ENCODE results near the gene GZMM.

Gene GZMM

DNA sequence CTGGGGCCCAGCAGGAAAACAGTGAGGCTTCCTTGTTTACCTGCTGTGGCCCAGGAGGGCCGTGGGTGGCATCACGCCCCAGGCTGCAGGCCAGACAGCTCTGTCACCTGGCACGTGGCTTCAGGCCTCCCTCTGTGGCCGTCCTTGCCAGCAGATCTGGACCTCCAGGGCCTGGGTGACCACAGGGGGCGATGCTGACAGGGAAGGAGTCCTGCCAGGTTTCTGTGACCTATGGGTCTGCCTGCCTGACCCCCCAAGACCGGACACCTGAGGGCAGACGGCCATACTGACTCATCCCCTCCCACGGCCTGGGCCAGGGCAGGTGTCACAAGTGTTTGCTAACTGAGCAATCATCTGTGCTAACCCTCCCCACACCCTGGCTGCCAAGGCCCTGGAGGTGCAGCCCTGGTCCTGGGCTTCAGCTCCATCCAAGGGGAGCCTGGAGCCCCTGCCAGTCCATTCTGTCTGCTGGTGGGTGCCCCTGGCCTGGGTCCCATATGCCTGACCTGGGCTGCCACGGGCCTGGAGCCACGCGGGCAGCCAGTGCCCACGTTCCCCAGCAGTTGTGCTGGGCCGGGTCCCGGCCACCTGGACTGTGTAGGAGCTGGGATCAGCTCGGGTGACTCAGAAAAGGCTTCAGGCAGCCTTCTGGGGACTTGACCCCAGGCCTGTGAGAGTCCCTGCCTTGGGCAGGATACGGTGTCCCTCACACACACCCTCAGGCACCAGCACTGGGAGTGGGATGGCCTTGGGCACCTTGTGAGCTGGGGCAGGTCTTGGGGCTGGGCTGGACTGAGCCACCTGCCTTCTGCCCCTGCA, 8.6 kb upstream of the GZMM start:
- no peak for DNase-seq

DNA sequence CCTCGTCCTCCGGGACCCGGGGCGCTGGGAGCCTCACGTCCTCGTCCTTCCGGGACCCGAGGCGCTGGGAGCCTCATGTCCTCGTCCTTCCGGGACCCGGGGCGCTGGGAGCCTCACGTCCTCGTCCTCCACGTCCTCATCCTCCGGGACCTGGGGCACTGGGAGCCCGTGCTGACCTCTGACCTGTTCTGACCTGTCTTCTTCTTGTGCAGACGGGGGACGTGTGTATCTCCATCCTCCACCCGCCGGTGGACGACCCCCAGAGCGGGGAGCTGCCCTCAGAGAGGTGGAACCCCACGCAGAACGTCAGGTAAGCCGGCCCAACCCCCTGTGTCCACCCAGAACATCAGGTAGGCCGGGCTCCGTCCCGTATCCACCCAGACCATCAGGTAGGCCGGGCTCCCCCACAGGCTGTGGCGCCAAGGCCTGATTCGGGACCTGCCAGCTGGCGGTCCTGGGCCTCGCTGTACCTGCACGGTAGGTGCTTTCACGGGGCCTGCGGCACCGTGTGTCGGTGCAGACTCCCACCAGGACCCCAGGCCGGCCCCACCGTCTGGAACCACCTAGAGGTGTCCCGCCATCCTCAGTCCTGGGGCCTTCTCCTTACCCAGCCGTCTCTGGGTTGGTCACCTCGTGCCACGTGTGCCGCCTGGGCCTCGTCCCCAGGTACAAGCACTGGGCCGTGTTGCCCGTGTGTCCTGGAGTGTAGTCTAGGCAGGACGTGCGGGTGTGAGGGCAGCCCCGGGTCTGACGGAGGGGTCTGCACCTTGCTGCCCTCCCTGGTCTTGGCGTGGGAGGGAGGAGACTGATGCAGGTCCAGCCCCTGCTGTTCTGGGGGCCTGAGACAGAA, 7.6 kb upstream of the GZMM start:
- DNase-seq: no peak

DNA sequence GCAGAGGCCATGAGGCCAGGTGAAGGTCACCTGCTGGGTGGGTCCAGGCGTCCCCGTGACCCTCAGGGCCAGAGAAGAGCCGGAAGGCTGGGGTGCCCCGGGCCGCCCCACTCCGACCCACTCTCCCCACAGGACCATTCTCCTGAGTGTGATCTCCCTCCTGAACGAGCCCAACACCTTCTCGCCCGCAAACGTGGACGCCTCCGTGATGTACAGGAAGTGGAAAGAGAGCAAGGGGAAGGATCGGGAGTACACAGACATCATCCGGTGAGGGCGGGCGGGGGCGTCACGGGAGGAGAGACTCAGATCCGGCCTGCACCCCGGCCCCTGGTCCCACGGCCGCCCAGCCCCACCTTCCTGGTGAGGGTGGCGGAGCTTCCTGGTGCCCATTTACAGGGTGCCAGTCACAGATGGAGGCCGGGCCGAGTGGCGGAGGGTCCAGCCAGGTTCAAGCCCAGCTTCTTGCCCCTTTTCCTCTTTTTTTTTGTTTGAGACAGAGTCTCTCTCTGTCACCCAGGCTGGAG, 6.9 kb upstream of the GZMM start:
- no peak for DNase-seq

DNA sequence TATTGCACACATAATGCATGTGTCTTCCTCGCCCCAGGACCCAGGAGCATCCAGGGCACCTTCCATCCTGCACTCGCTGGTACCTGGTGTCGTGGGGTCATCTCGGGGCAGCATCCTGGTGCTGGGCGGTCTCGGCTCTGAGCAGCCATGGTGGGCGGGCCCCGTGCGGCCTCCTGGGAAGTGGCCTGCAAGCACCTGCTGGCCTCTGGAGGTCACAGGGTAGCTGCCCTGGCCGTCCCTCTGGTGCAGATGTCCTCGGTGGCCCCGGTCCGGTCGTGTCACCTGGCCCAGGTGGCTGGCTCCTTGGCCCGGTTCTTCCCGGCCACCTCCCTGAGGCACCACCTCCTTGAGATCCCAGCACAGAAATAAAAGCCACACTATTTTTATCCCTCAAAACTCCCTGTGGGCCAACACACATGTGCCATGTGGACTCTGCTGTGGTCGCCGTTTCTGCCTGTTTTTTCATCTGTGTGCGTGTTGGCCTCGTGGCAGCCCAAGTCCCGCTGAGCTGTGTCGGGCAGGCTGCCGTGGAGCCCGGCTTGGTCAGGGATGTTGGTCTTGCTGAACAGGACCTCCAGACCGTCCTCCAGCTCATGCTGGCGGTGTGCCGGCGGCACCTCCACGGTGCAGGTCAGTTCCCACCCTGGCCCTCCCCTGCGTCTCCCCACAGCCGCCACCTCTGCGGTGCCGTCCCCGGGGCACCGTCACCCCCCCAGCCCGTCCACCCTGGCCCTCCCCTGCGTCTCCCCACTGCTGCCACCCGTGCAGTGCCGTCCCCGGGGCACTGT, 5.0 kb upstream of the GZMM start:
- no peak for DNase-seq

DNA sequence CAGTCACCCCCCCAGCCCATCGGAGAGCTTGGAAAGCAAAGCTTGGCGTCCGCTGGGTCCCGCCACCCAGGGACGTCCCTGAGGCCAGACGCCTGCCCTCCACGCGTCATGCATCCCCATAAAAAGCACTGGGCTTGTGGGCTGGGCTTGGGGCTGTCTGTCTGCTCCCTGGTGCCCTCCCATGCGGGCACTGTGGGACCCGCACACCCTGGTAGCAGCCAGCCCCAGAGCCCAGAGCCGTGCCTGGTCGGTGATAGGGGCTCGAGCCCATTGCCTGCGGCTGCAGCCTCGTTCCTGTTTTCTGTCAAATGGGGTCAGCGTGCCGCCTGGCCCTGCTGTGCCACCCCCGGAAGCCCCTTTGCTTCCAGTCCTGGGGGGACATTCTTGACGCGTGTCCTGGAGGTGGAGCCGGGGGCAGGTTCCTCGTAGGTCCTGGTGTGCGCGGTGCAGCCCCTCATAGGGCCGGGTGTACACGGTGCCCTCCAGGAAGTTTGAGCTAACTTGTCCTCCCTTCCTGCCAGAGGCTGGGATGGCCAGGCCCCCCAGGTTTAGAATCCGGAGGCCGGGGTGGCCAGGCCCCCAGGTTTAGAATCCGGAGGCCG, 4.3 kb upstream of the GZMM start:
- no peak for DNase-seq

DNA sequence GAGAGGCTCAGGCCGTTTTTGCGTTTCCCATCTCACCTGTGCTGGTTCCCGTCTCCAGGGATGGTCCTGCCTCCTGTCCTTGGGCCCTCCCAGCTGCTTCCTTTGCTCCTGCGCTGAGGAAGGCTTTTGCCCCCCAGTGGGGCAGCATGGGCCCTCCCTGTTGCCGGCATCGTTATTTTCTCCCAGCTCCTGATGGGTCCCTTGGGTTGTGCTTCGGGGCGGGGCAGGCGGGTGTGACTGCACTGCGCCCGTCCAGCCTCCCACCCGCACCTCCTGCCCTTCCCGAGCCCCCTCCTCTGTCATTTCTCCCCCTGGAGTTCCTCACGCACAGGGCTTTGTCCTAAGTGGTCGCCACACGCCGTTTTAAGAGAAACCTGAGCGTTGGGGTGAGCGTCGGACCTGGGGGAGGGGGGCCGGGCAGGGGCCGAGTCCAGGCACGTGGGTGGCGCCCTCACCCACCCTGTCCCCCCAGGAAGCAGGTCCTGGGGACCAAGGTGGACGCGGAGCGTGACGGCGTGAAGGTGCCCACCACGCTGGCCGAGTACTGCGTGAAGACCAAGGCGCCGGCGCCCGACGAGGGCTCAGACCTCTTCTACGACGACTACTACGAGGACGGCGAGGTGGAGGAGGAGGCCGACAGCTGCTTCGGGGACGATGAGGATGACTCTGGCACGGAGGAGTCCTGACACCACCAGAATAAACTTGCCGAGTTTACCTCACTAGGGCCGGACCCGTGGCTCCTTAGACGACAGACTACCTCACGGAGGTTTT, 2.8 kb upstream of the GZMM start:
- no peak for DNase-seq

DNA sequence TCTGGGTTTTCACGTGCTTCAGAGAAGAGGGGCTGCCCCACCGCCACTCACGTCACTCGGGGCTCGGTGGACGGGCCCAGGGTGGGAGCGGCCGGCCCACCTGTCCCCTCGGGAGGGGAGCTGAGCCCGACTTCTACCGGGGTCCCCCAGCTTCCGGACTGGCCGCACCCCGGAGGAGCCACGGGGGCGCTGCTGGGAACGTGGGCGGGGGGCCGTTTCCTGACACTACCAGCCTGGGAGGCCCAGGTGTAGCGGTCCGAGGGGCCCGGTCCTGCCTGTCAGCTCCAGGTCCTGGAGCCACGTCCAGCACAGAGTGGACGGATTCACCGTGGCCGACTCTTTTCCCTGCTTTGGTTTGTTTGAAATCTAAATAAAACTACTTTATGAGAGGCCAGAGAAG, 2.2 kb upstream of the GZMM start:
- no peak for DNase-seq

DNA sequence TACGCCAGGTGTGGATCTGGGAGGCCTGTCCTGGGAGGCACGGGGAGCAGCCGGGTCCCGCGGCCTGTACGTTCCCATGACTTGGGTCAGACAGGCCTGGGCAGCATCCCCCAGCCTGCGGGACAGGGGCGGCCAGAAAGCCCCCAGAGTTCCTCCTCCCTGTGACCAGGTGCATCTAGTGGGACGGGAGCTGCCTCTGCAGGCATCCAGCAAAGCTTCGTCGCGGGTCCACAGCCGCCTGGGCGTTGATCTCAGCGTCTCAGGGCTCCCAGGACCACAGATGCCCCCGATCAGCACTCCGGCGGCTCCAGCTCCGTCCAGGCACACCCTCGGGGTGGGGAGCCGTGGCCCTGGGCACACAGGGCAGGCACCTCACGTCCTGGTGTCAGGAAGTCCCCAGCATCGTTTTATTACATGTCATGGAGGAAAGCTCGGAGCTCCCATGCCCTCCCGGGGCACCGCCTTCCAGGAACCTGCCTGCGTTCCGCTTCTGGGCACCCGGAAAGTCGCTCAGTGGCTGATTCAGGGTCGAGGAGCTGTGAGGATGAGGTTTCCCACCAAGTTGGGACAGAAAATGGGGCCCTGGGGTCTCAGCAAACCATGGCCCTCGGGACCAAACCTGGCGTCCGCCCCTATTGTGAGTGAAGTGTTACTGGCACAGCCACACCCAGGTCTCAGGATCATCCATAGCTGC, 1.5 kb upstream of the GZMM start:
- no peak for DNase-seq

DNA sequence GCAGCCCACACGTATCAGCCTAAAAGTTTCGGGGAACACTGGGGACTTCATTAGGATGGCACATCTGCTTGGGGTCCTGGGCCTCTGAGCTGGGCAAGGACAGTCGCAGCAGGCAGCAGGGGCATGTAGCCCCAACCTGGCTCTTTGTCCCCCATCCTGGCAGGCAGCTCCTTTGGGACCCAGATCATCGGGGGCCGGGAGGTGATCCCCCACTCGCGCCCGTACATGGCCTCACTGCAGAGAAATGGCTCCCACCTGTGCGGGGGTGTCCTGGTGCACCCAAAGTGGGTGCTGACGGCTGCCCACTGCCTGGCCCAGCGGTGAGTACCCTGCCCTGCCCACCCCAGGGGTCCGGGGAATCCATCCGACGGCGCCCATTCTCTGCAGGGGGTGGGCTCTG, 3.3 kb downstream of the GZMM start:
- DNase-seq: no peak

DNA sequence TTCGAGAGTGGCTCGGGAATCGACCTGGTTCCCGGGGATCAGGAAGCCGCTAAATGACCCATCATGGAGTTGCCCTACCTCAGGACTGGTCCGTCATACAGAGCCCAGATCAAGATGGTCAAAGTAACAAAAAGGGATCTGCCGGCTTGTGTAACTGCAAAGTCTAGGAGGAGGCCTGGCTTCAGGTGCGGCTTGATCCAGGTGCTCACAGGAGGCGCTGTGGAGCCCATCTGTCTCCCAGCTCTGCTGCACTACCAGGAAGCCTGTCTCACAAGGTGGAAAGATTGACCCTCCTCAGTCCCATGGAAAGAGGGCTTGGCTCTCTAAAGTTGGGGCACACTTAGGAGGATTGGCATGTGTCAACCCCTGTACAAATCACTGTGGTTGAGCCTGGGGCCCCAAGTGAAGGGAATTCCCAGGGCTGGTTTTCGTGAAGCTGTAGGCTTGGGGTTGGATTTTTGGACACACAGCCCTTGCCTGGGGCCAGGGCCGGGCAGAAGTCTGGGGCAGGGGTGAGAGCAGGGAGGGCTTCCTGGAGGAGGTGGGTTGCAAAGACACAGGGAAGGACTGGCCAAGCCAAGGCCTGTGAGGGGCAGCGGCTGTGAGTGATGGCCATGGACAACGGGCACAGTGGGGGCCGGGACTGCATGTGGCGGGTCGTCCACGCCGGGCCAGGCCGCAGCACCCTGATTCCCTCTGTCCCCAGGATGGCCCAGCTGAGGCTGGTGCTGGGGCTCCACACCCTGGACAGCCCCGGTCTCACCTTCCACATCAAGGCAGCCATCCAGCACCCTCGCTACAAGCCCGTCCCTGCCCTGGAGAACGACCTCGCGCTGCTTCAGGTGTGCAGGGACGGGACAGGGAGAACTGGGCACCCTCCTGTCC, 4.2 kb downstream of the GZMM start:
- no peak for DNase-seq

DNA sequence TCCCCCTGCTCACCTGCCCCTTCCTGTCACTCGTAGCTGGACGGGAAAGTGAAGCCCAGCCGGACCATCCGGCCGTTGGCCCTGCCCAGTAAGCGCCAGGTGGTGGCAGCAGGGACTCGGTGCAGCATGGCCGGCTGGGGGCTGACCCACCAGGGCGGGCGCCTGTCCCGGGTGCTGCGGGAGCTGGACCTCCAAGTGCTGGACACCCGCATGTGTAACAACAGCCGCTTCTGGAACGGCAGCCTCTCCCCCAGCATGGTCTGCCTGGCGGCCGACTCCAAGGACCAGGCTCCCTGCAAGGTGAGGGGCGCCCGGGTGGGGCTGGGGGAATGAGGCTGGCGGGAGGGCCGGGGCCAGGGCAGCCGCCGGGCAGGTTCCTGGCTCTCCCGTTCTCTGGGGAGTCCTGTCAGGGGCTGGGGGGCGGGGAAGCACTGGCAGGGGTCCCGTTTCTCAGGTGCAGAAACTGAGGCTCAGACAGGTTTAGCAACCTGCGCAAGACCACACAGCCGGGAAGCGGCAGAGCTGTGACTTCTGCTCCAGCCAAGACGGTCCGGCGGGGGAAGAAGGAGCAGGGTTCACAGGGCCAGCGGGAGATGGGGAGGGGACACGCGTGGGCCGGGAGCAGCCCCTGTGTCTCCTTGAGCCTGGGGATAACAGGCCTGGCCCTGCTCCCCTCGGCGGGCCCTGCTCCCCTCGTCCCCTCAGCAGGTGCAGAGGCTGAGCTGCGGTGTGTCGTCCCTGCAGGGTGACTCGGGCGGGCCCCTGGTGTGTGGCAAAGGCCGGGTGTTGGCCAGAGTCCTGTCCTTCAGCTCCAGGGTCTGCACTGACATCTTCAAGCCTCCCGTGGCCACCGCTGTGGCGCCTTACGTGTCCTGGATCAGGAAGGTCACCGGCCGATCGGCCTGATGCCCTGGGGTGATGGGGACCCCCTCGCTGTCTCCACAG, 5.3 kb downstream of the GZMM start:
- DNase-seq: no peak

DNA sequence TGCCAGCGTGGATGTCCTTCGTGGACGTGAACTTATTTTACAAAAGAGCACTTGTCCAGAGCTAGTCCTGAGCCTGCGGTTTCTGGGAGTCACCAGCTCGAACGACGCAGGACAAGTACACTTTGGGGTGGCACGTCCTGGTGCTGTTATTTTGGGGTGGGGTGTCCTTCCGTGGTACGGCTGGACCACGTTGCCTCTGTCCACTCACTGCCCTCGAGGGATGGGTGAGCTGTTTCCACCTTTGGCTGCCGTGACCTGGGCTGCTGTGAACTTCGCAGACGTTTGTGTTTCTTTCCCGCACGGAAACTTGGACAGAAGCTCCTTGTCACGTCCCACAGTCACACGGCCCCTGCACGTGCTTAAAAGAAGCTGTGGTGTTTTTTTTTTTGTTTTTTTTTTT, 11.0 kb downstream of the GZMM start:
- DNase-seq: no peak

DNA sequence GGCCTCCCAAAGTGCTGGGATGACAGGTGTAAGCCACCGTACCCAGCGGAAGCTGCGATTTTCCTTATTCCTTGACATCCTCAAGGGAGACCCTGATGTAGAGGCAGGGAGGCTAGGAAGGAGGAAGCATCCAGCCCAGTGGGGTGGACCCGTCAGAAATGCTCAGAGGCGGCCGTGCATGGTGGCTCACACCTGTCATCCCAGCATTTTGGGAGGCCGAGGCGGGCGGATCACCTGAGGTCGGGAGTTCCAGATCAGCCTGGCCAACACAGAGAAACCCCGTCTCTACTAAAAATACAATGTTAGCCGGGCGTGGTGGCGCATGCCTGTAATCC, 11.6 kb downstream of the GZMM start:
- no peak for DNase-seq

DNA sequence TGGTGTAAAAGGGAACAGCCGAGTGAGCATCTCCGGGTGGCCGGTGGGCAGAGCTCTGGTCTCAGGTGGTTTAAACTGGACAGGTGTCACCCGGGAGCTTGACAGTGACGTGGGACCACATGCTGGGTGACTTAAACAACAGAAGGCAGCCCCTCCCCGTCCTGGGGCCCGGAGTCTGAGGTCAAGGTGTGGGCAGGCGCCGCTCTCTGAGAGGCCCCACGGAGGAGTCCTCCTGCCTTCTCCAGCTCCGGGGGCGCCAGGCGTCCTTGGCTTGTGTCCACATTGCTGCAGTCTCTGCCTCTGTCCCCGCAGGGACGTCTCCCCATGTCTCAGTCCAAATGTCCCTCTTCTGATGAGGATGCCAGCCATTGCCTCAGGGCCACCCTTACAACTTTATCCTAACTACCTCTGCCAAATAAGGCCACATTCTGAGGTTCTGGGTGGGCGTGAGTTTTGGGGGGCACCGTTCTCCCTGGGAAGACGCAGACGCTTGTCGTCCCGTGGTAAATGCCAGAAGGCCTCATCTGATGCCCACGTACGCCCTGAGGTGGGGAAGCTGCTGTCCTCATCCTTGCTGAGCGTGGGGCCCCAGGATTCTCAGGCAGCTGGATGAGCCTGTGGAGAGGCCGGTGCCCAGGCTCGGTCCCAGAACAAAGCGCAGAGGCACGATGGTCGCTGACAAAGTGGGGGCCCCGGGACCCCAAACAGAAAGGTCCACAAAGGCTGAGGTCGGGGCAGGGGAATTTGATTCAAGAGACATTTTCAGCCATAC, 12.9 kb downstream of the GZMM start:
- no peak for DNase-seq

DNA sequence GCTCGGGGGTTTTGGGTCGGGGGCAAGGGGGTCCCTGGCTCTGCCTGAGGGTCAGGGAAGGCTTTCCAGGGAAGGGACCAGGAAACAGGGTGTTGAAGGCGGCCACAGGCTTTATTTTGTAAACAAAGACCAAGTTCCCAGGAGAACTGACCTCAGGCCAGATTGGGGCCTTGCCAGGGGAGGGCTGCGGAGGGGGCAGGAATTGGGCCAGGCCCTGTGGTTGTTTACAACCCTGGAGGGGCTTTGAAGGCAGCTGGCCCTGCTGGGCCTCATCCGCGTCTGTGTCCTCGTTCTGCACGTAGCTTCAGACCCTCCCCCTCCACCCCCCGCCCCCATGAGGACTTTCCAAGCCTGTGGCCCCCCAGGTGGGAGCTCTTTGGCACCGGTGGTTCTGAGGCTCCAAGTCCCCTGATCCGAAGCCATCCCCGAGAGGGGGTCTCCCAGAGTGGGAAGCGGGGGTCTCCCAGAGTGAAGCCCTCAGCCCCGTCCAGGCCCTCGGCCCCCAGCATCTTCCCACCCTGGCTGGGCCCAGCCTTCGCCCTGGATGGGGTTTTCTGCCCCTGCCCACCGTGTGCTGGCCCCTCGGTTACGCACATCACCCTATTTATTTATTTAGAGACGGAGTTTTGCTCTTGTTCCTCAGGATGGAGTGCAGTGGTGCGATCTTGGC, 15.1 kb downstream of the GZMM start:
- no peak for DNase-seq

DNA sequence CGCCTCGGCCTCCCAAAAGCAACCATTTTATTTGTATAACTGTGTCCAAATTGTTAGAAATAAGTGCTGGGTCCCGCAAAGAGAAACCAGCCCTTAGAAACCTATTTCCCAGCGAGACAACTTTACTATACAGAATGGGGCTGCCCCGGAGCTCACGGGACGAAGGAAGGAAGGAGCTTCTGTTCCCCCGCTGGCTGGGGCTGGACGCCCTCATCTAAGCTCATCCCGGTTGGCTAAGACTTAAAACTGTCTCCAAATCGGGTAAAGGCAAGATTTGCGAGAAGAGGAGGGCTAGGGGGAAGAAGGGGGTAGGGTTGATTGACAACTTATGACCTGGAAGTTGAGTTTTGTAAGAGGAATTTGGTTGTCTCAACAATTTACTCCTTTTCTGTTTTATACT, 16.3 kb downstream of the GZMM start:
- DNase-seq: no peak

DNA sequence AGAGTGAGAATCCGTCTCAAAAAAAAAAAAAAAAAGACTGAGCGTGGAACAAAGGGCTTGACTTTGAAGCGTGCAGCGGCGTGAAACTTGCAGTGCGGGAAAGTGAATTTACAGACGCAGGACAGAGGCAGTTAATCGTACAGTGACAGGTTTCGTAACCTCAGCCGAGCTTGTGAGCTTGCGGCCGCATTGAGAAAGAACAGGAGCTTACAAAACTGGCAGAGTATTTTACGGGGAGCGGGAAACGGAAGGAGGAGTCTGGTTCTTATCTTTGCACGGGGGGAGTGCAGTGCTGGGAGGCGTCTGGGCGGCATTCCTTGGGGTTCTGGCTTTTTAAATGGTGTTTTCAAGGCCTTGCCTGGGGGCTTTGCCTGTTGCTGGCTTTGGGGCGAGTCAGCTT, 22.6 kb downstream of the GZMM start:
- DNase-seq: peak; percentile 97

DNA sequence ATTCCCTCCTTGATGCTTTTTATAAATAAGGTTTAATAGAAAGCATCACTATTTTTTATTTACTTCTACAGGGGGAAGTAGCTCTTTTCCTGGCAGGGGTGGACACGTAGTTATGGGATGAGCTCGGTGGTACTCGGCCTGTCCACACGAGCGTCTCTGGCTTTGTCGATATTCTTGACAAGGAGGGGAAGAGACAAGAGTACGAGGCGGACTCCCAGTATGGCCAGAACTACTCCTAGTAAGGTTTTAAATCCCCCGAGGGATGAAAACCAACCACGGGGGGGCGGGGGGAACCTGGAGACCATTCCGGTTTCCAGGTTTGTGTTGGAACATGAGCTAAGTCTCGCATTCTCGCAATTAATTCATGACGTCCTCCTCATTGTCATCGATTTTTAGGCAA, 23.0 kb downstream of the GZMM start:
- no peak for DNase-seq
